Heart left ventricle (tissue), 13 donors: Measurements from ENCODE around the gene USP35.

Source experiments
- POLR2A ChIP-seq, 2 donors: fragments of 450-650 bp; IDR thresholded peaks; one replicate each; pipeline ENCODE4 v1.6.1; 2017; ENCODE audit warnings: antibody characterized with exemption in 2 of 2, mild to moderate bottlenecking in 2 of 2, moderate library complexity in 2 of 2
- TF ChIP-seq, protein P1 (sequence below), 12 donors: fragments of 200-600 bp; sonication (generic) in 4 of 12; IDR thresholded peaks; one replicate each; pipeline versions ENCODE4 v1.5.0 to v1.8.0; 2018 to 2022; ENCODE audit warnings: antibody characterized with exemption in 12 of 12, mild to moderate bottlenecking in 5 of 12
- donor health status: ischemic (EF 13 %, LVEDD 7.1; RV severe dilation, severe dysfunction).
- donor health status: DM: no; HTN: yes; CAD: no.
- donor health status: DM: no; HTN: no; CAD: no.
- donor health status: ischemic (EF 25% LVEDD 6.9; RV normal size, moderate dysfunction).
- donor health status: ischemic (EF 25% LVEDD 5.7; RV mildly dilated, moderate dysfunction).
- donor health status: ischemic (EF 35%, LVEDD 5.7; RV mildly dilated, moderate dysfunction).
- donor health status: nonischemic (EF 11% LVEDD 7.7; RV severe dilation, severe dysfunction).
- donor health status: DM: yes; HTN: yes; CAD: no.
- donor health status: PGD.
- donor health status: ischemic (EF 29% LVEDD 5.4; RV normal size, mild dysfunction).
- donor health status: nonischemic (EF 23%, LVEDD 6.1; RV moderate dilation, normal function).

DNA sequence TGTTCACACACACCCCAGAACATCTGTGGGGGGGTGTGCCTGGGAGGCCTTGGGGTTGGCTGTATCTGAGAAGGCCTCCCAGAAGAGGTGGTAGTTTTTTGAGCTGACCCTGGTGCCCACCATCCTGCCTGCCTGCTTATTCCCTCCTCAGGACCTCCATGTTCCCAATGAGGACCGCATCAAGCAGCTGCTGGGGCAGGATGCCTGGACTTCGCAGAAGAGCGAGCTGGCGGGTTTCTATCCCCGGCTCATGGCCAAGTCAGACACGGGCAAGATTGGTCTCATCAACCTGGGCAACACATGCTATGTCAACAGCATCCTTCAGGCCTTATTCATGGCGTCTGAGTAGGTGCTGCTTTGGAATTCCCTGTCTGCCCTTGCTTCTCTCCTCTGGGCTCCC is 17.0 kb downstream of the USP35 start:
- TF ChIP-seq, protein P1, sequence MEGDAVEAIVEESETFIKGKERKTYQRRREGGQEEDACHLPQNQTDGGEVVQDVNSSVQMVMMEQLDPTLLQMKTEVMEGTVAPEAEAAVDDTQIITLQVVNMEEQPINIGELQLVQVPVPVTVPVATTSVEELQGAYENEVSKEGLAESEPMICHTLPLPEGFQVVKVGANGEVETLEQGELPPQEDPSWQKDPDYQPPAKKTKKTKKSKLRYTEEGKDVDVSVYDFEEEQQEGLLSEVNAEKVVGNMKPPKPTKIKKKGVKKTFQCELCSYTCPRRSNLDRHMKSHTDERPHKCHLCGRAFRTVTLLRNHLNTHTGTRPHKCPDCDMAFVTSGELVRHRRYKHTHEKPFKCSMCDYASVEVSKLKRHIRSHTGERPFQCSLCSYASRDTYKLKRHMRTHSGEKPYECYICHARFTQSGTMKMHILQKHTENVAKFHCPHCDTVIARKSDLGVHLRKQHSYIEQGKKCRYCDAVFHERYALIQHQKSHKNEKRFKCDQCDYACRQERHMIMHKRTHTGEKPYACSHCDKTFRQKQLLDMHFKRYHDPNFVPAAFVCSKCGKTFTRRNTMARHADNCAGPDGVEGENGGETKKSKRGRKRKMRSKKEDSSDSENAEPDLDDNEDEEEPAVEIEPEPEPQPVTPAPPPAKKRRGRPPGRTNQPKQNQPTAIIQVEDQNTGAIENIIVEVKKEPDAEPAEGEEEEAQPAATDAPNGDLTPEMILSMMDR (IDR thresholded peaks at IDR 0.05) = no peak
- no peak for TF ChIP-seq POLR2A (IDR thresholded peaks at IDR 0.05)
